22Rv1 (cell line): ENCODE measurements around the gene AFG1L.

Source experiments
- CTCF ChIP-seq: fragments of 450-650 bp; IDR thresholded peaks from 2 replicates; pipeline ENCODE4 v1.5.1; 2017; ENCODE audit warnings: mild to moderate bottlenecking
- ZFX ChIP-seq: fragments of 450-650 bp; IDR thresholded peaks from 2 replicates; pipeline ENCODE4 v1.6.1; 2017; ENCODE audit warnings: antibody characterized with exemption, borderline replicate concordance

- TF ChIP-seq CTCF (no peak), ZFX (no peak)
Observed at GRCh38 chr6:108286366-108286765, 8.5 kb upstream of the AFG1L start.
